Activated CD4-positive, alpha-beta T cell treated with anti-CD3 and anti-CD28 coated beads for 4 hours (primary cell): Measurements from ENCODE around the gene S100A7A.
"Not testable (repeated sequence)": the region's sequence is repeated elsewhere in the genome, so short reads cannot be mapped to it uniquely, and the experiment has no call there.

ENCODE experiments used
- DNase-seq, 2 donors: peaks; one replicate each; pipeline ENCODE4 v3.0.0-alpha.2; 2020

Gene S100A7A

DNA sequence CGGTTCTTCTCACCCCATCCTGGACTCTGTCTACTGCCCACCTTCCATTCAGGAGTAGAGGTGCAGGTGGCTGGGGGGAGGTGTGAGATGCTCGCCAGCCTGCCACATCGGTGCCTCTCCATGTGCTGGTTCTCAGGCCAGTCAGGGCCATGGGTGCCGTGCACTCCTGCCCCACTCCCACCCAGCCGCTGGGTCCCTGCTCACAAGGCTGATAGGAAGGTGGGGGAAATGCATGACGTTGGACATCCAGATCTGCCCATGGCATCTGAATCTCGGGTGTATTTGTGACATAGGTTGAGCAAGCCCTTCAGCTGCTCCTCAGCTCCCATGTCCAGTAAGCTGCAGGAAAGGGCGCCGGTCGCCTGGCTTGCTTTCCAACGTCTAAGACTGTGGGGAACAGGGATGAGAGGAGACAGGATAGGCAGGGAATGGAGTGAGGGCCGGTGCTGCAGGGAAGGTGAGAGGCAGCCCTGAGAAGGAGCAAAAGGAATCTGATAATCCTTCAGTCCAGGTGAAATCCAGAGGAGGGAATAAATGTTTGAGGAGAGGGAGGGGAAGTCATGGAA lies 11.8 kb downstream of the S100A7A start:
- DNase-seq = no peak

DNA sequence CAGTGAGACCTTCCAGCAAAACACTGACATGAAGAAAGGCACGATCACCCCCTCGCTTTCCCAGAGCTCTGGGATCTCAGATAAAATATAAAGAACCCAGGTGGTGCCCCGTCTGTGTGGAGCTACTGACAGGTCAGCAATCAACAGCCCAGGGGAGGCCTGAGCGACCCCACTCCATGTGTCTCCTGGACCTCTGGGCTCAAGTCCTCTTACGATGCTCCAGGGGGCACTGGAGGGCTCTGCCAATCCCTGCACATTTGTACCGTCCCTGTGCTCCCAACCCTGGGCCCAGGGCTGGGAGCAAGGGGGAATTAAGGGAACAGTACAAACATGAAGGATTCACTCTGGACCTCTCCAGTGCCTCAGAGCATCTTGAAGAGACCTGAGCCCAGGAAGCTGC lies 12.5 kb downstream of the S100A7A start:
- no peak for DNase-seq

DNA sequence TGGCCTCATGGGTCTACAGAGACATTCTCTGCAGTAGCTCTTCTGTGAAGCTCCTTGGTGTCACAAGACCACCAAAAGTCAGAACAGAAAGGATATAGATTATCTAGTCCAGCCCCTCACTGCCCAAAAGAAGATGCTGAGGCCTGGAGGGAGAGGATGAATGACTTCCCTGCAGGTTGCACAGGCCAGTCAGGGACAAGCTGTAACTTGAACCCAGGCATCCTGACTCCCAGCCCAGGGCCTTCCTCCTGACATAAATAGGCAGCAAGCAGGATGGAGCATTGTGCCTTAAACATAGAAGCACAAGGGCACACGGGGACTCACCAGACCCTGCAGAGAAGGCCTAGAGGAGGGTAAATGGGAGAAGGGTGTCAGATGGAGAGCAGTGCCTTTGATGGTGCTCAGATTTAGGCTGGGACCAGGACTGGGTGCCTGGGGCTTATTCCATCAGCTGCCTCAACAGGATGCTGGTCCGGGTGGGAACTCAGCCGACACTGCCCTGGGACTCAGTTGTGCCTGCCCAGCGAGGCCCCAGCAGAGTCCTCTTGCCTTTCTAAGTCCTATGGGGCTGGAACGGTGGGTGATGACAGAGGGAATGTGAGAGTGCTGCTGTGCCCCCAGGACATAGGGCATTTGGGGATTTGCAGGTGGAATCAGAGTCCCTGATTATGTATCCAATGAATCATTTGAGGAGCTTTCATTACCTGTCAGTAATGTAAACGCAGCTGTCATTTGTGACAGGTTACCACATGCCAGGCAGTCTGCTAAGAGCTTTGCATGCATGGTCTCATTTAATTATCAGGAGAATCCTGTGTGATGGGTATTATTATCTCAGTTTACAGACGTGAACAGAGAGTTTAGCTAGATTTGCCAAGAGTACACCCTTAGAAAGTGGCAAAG lies 13.2 kb downstream of the S100A7A start:
- DNase-seq = no peak

DNA sequence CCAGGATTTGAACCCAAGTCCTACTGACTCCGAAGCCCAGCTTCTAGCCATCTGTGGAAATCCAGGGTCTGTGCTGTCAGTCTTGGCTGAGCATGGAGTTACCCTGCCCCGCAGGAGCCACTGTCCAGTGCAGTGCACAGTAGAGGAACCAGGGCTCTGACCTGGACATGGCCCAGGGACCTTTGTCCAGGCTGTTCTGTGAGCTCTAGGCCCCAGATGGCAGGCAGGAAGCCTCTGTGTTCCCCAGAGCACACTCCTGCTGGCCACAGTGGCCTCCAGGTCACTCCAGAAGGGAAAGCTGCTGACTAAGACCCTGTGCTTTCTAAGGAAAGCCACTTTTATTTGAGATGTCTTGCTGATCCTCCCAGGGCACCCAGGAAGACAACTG lies 13.8 kb downstream of the S100A7A start:
- no peak for DNase-seq

DNA sequence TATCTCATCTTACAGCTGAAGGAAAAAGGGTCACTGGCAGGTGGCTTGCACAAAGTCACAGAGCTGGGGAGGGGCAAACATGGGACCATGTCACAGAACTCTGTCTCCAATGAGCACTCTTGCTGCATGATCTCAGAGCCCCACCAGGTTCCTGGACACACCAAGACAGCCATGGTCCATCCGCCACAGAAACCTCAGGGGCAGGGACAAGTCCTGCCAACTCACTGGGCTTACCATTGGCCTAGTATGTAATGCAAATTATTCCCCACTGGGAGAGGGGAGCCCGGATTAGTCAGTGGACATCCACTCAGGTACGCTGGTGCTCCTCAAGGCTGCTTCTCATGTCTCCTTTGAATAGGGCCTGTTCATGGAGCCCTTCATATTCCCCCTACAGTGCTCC lies 14.2 kb downstream of the S100A7A start:
- no peak for DNase-seq

DNA sequence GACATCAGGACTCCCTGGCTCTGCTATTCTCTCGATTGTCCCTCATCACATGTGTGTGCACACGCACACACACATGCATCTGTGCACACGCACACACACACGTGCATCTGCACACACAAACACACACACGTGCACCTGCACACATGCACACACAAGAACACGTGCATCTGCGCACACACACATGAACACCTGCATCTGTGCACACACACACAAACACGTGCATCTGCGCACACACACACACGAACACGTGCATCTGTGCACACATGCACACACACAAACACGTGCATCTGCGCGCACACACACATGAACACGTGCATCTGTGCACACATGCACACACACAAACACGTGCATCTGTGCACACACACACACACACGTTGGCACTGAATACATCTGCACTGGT lies 14.7 kb downstream of the S100A7A start:
- DNase-seq = no peak

DNA sequence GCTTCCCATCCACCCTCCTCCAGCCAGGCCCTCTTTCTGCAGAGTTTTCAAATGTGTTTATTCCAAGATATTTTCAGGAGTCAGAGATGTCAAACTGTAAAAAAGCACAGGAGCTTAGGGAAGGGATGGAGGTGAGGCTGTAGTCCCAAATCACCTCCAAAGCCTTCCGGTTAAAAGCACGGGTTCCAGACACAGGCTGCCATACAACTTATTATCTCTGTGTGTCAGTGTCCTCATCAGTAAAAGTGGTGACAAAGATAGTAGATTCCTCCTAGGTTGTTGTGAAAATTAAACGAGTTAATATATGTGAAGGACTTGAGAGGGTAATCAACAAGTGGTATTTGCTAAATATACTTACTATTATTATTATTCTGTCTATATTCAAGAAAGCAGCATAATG lies 15.1 kb downstream of the S100A7A start:
- DNase-seq = no peak

DNA sequence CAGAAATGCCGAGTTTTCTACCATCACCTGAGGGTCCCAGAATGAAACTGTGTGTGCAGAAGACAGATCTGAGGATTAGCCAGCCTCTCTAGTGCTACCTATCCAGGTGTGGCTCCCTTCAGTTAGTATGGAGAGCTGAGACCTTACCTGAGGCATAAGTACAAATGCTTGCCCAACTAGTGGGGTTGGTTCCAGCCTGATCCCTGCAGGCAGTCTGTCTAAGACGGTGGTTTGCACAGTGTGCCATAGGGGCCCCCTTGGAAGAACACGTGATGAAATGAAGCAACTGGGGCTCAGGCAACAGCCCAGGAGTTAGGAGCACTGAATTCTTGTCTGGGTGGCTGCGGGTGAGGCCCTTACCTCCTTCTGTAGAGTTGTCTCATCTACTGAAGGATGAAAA lies 15.6 kb downstream of the S100A7A start:
- no peak for DNase-seq

DNA sequence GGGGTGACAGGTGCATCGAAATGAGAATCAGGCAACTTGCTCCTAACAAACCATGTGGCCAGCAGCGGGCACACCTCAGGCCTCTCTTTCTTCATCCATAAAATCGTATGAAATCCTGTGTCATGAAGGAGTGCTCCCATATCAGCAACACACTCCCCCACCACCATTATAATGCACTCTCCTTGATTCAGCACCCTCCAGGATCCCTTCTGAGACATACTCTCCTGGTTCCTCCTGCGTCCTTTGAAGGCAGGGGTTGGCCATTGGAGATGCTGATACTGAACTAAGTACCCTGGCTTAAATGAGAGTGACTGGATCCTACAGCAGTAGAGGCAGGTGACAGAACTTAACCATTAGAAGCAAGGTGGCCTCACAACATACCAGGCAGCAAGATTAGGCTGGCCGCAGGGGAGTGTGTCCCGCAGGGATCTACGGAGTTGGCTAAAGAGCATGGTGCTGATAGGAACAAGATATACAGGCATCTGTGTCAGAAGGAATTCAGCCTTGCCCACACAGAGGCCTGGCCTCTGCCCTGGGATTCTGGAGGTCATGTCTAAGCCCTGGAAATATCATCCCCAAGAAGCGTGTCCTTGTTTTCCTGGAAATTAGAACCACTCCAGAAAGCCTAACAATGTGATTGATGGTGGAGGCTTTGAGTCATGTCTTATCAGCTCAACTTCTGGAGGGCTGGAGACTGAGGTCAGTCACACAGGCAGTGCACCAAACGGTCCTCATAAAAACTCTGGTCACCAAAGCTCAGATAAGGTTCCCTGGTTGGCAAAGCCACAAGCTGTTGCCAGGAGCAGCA lies 16.8 kb downstream of the S100A7A start:
- DNase-seq = no peak

DNA sequence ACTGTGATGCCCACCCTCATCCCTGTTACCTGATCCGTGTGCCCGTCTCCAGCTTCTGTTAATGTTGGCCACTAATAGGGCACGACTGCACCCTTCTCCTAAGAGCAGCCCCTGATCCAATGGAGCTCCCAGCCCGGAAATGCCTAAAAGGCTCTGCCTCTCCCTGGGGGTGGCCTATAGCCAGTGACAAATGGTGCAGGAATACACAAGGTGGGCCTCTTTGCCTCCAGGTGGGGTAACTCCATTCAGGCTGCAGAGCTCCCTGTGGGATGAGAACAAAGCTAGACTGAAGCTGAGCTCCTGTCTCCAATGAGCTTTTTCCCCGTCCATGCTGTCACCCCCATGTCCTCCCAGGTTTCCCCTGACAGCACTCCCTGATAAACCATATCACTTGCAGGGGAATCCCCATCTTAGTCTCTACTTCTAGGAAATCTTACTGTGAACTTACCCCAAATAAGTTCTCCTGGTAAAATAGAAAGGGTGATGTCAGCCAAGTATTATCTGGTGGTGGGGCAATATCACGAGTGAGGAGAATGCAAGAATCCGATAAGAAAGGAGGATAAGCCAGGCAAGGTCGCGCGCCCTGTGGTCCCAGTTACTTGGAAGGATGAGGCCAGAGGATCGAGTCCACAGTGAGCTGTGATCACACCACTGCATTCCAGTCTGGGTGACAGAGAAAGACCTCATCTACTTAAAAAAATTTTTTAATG lies 18.6 kb downstream of the S100A7A start:
- DNase-seq = no peak

DNA sequence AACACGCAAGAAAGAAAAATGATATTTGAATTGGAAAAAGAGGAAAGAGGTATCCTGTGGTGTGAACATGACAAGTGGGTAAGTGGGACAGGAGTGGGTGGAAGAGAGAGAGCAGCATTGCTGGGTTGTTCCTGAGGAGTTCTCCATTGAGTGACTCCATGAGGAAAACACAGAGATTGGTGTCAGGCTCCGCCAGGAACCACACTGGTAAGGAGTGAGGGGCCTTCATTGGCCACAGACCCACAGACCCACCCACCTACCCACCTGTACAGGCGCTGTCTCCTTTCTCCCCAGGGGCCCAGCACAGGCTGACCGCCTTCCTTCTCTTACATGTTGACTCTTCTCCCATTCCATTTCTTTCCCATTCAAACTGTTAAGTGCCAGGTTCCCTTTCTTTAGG lies 20.9 kb downstream of the S100A7A start:
- no peak for DNase-seq

DNA sequence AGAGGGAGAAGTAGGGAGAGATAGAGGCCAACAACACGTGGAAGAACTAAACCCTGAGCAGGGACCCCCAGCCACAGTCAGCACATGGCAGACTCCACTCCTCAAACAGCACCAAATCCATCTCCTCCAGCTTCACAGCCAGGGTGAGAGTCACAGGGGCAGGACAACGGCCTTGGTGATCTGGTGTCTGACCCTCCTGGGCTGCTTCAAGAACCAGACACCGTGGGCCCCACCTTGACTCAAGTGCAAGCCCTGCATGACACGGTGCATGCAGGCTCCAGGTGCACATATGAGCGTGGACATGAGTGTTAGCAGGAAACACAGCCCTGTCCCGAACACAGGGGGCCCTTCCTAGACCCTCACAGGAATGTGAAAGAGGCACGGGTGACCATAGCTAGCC lies 22.3 kb downstream of the S100A7A start:
- no peak for DNase-seq

DNA sequence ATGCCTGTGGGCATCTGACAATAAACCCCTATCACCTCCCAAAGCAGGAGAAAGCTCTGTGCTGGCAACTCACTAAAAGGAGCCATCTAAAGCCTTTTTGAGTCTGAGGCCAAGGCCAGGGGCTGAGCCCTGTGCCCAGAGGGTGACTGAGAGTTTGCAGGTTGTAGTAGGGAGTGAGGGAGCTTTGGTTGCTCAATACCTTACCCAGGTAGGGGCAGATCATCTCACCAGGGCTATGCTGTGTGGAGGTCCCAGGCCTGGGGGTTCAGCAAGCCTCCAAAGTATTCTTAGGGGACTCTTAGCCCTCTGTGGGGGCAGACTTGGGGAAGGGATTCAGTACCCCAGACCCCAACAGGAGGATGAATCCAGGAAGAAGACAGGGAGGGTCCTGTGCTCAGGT lies 23.0 kb downstream of the S100A7A start:
- no peak for DNase-seq

DNA sequence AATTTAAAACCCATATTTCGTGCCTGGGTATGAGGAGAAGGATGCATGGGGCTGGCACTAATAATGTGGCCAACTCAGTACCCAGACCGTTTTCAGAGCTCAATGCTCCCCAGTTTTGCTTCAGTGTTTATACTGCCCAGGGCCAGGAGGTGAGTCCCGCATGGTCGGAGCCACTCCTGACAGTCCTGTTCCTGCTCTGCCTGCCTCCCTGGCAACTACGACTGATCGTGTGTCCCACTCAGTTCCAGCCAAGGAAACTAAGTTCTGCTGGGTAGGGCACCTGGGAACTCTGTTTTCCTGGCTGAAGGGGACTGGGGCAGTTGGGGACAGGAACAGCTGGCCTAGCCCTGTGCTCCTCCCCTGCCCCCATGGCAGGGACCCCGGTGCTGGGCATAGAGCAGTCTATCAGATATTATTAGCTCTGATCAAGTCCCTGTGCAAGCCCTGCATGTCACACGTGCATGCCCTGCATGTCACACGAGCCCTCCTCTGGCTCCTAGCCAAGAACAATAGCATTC lies 25.0 kb downstream of the S100A7A start:
- no peak for DNase-seq

DNA sequence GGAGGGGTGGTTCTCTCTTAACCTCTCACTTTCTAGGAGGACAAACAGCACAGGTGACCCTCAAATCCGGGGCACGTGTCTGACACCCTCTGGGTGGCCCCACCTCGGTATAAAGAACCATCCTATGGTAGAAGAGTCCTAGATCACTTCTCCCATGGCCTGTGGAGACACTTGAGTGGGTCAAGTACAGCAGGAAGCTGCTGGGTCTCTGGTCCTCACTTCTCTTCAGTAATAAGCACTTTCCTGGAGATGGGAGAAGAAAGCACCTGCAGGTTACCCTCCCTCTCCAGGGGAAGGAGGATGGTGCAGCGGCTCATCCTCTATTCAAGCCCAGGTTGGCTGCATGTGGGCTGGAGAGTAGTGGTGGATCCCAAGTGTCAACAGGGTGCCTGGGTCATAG lies 27.2 kb downstream of the S100A7A start:
- no peak for DNase-seq

DNA sequence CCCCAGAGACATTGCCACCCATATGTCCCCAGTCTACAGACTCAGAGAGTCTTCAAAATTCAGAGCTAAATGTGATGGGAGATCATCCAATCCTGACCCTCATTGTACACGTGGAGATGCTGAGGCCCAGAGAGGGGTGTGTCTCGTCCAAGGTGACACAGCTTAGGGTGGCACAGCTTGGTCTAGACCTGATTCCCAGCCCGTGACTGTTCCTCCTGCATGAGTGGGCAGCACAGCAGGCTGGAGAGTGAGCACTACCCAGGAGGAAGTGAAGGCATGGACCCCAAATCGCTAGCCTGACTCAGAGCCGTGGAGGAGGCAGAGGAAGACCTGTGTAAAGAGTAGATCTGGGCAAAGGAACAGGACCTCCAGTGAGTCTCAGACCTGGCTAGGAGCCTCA lies 27.8 kb downstream of the S100A7A start:
- DNase-seq = no peak

DNA sequence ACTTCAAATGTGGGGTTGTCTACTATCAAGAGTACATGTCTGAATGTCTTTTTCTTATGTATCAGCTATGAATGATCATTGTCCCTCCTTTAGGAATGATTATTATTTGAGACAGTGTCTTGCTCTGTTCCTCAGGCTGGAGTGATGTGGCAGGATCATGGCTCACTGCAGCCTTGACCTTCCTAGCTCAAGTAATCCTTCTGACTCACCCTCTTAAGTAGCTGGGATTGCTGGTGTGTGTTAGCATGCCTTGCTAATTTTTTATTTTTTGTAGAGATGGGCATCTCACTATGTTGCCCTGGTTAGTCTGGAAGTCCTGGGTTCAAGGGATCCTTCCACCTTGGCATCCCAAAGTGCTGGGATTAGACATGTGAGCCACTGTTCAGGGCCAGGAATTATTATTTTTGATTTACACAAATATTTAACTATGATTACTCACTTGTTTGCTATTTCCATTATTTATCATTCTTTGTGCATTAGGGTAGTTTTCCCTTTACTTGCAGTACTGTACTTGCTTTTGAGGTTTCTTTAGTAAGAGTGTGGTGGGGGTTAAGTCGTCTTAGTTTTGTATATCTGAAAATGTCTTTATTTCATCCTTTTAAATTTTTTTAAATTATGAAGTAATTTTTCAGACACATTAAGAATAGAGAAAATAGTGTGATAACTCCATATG lies 31.3 kb downstream of the S100A7A start:
- no peak for DNase-seq

DNA sequence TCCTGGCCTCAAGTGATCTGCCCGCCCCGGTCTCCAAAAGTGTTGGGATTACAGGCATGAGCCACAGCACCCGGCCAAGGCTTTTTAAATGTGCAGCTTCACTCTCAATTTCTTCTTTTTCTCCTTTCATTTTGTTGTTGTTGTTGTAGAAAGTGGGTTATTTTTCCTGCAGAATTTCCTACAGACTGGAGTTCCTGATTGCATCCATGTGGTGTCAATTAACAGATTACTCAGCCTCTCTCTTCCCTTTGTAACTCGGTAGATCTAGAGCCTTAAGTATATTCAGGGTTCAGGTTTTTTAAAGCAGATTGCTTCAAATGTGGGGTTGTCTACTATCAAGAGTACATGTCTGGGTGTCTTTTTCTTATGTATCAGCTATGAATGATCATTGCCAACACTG lies 32.5 kb downstream of the S100A7A start:
- not testable (repeated sequence) for DNase-seq

DNA sequence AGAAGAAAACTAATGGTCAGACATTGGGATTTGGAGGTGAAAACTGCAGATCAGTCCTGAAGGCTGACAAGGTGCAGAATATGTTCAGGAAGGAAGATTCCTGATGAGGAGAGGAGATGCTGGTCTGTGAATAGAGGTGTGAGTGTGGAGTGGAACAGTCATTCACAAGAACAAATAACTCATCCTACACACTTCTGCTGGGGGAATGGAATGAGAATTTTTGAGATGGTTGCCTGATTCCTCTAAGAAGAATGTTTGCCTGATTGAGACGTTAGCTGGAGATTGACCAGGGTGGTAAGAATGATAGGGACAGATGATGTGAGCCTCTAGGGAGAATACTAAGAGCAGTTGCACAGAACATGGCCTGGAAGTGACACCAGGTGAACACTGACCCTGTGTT lies 40.1 kb downstream of the S100A7A start:
- DNase-seq = no peak

DNA sequence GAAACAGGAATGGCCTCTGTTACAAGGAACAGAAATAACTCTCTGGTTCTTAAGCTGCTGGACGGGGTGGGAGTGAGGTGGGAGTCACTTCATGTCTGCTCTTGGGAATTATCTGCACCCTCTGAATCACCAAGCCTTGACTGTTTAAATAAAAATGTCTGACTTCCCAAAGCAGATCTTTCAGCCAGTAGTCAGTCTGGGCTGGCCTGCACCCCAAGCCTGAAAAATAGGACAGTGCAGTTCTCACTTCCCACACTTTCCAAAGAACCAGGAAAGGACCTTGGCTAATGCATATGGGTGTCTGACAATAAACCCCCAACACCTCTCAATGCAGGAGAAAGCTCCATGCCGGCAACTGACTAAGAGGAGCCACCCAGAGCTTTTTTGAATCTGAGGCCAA lies 43.3 kb downstream of the S100A7A start:
- DNase-seq = no peak

DNA sequence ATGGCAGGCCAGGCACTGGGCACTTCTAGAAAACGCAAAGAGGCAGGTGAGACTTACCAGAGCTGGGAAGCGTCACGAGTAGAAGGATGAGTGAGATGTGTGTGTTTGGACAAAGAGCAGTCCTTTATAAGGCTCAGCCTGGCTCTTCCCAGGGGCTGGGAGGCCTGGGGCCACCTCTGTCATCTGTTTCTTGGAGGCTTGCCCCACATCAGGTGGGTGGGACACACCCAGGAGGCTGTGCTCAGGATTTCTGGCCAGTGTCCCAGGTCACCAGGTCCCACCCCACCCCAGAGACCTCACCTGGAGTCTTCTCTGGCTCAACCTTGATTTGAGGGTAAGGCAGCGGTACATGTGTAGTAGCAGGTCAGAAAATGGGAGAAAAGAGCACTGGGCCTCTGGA lies 44.2 kb downstream of the S100A7A start, which contains the start of gene S100A7:
Gene S100A7 (minus strand): TSS at position 101 of the 400 bp plus-strand sequence. CDS start 1,638 bp downstream, outside the sequence.
- DNase-seq = no peak

DNA sequence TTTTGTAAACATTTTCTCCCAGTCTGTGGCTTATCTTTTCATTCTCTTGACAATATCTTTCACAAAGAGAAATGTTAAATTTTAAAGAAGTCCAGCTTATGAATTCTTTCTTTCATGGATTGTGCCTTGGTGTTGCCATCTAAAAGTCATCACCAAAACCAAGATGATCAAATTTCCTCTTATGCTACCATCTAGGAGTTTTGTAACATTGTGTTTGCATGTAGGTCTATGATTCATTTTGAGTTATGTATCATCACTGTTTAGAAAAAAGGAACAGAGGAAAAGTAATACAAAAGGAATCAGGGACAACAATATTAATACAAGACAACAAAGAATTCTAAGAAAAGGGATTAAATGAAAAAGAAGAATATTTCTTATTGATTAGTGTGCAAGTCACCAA lies 46.4 kb downstream of the S100A7A start:
- not testable (repeated sequence) for DNase-seq
